Ovary (tissue), 9 donors: ENCODE results near the gene NINL. TPM values are rescaled to one million over a fixed set of nuclear protein-coding genes. Genes with fewer than 3 reads are reported as not detected.

Experiments used
- DNase-seq, 5 donors: peaks; one replicate each; pipeline ENCODE4 v3.0.0-alpha.2; 2019 to 2020
- H3K27ac ChIP-seq, 2 donors: fragments of 200-600 bp; one replicate each; pipeline versions ENCODE4 v1.5.1 to v1.8.0; 2019 to 2022
- H3K27me3 ChIP-seq: fragments of 200-600 bp; one replicate; pipeline ENCODE4 v1.8.0; 2022
- H3K36me3 ChIP-seq: fragments of 200-600 bp; sonication (generic); one replicate; pipeline ENCODE4 v1.5.1; 2019
- H3K4me1 ChIP-seq: one replicate; pipeline ENCODE4 v1.8.1; 2013; ENCODE audit warnings: mild to moderate bottlenecking, moderate library complexity; ENCODE audit not compliant: insufficient read depth
- H3K4me3 ChIP-seq: fragments of 200-600 bp; sonication (generic); one replicate; pipeline ENCODE4 v1.5.1; 2017
- H3K9me3 ChIP-seq, 2 donors: fragments of 200-600 bp in 1 of 2; sonication (generic) in 1 of 2; one replicate each; pipeline versions ENCODE4 v1.5.1 to v1.8.1; 2013 to 2019; ENCODE audit warnings: mild to moderate bottlenecking in 1 of 2, moderate library complexity in 1 of 2
- CTCF ChIP-seq, 3 donors: fragments of 450-650 bp in 2 of 3; fragments of 200-600 bp in 1 of 3; IDR thresholded peaks; one replicate each; pipeline versions ENCODE4 v1.5.1 to v1.8.0; 2016 to 2022; ENCODE audit warnings: antibody characterized with exemption in 3 of 3, mild to moderate bottlenecking in 1 of 3
- EP300 ChIP-seq: sonication (generic); formaldehyde crosslinking; IDR thresholded peaks from one replicate; pipeline ENCODE4 v1.6.1; 2017; ENCODE audit warnings: antibody characterized with exemption
- POLR2A ChIP-seq: fragments of 450-650 bp; IDR thresholded peaks from one replicate; pipeline ENCODE4 v1.6.1; 2017; ENCODE audit warnings: antibody characterized with exemption, mild to moderate bottlenecking, moderate library complexity
- WGBS, 3 donors: extraction: QIAGEN DNeasy Blood & Tissue Kit in 1 of 3; methylation state at CpG; one replicate each; pipeline versions ENCODE4 v1.1.5 to v1.1.7; 2013 to 2017; 5-methylcytosine and 5-hydroxymethylcytosine counted together
- intact Hi-C, 4 donors: fragments of 100-400 bp; cut with DNase I; formaldehyde crosslinking; loops; one replicate each; pipeline versions ENCODE4 v1.11.0 to v1.15.1; 2022 to 2023
- polyA plus RNA-seq, 2 donors: library from polyadenylated mRNA; stranded (reverse); fragments of 200-250 nt in 1 of 2; fragments of 350-450 nt in 1 of 2; fragmentation: Illumina TruSeq in 1 of 2; extraction: RNeasy Lipid Tissue Mini Kit (QIAGEN cat#74804) in 1 of 2; gene quantifications; one replicate each; pipeline ENCODE4 v1.2.3, GENCODE V29; 2013 to 2014
- total RNA-seq, 7 donors: library from RNA; depleted of rRNA in 2 of 7; stranded (reverse); fragments of >200 nt in 2 of 7; fragmentation: NEBNext Ultra II Directional in 3 of 7; extraction: Animal tissue kit (Norgen Biotek cat#: 25700) in 3 of 7; gene quantifications; one replicate each; pipeline versions ENCODE4 v1.1.0 to v1.2.4, GENCODE V29; 2016 to 2023
- donor health status: DM: no; HTN: no; CAD: no; lungs with moderate emphysema.
- donor health status: DM: no; HTN: no; CAD: no.
- donor health status: Bipolar disorder and iron deficiency.
- donor health status: DM: yes; HTN: yes; CAD: no.
- donor health status: DM: no; HTN: no; CAD: no.
- donor health status: DM: yes; HTN: yes; CAD: no.

NINL gene
- total and polyA plus RNA-seq, 9 donors = 10.1 to 33.3 (median 20.3) TPM

- intact Hi-C loops = no loop called here
- TF ChIP-seq POLR2A (no peak), EP300 (no peak), CTCF (IDR thresholded peaks at IDR 0.05) (no peak)
- no peak for DNase-seq
- H3K4me3 ChIP-seq = no peak overlapping the region
- H3K9me3 ChIP-seq = no peaks in the 10 kb centered on the region
- no peak overlapping the region for H3K27ac ChIP-seq
- WGBS, 3 donors = 51 to 72% (median 66%) methylated on average over 2 of the region's 2 CpGs
- H3K4me1 ChIP-seq = peaks cover 1% of the 10 kb centered on the region
- no peaks in the 10 kb centered on the region for H3K27me3 ChIP-seq
- no peaks in the 10 kb centered on the region for H3K36me3 ChIP-seq
Measured at GRCh38 chr20:25525867-25526266, 59.5 kb downstream of the NINL start.

- H3K27ac ChIP-seq = no peak overlapping the region
- no peaks in the 10 kb centered on the region for H3K36me3 ChIP-seq
- H3K9me3 ChIP-seq = no peaks in the 10 kb centered on the region
- intact Hi-C loops = no loop called here
- no peak overlapping the region for H3K4me3 ChIP-seq
- no peaks in the 10 kb centered on the region for H3K27me3 ChIP-seq
- no peak for DNase-seq
- TF ChIP-seq EP300 = no peak
- no peak for TF ChIP-seq POLR2A
- TF ChIP-seq CTCF (IDR thresholded peaks at IDR 0.05) = no peak
- peaks cover 1% of the 10 kb centered on the region for H3K4me1 ChIP-seq
- 83 to 89% (median 88%) methylated on average over 6 of the region's 6 CpGs for WGBS, 3 donors
Measured at GRCh38 chr20:25525295-25525694, 60.0 kb downstream of the NINL start.

- TF ChIP-seq POLR2A (no peak), EP300 (no peak), CTCF (IDR thresholded peaks at IDR 0.05) (no peak)
- Histone ChIP-seq H3K9me3 (no peaks in the 10 kb centered on the region), H3K27ac (no peak overlapping the region), H3K4me1 (no peaks in the 10 kb centered on the region), H3K27me3 (no peaks in the 10 kb centered on the region), H3K36me3 (no peaks in the 10 kb centered on the region), H3K4me3 (no peak overlapping the region)
- no peak for DNase-seq
- WGBS, 3 donors = 96 to 98% (median 97%) methylated on average over 2 of the region's 2 CpGs
- intact Hi-C loops = no loop called here
Measured at GRCh38 chr20:25521382-25521781, 63.9 kb downstream of the NINL start.

GRCh38 chr20:25517124-25517523 is 68.2 kb downstream of the NINL start:
- TF ChIP-seq EP300 (no peak), CTCF (IDR thresholded peaks at IDR 0.05) (no peak), POLR2A (no peak)
- WGBS, 3 donors = 88 to 90% (median 90%) methylated on average over 3 of the region's 3 CpGs

More at GRCh38 chr20:25517124-25517523, 68.2 kb downstream of the NINL start:
- Histone ChIP-seq H3K27me3 (no peaks in the 10 kb centered on the region), H3K36me3 (no peaks in the 10 kb centered on the region), H3K27ac (no peak overlapping the region), H3K4me1 (no peaks in the 10 kb centered on the region), H3K9me3 (peaks cover 0 to 15% of the 10 kb centered on the region in 2 donors), H3K4me3 (no peak overlapping the region)
- intact Hi-C loops = no loop called here
- no peak for DNase-seq
